HG03095 (cell line): Measurements from ENCODE around the gene COLEC11.
"Not testable (repeated sequence)": the region's sequence is repeated elsewhere in the genome, so short reads cannot be mapped to it uniquely, and the experiment has no call there.

Experiments used
- ATAC-seq: cut with Tn5 transposase; IDR thresholded peaks from one replicate; pipeline ENCODE4 v1.9.1; 2021; ENCODE audit warnings: moderate library complexity; ENCODE audit not compliant: unreplicated experiment

COLEC11 gene

DNA sequence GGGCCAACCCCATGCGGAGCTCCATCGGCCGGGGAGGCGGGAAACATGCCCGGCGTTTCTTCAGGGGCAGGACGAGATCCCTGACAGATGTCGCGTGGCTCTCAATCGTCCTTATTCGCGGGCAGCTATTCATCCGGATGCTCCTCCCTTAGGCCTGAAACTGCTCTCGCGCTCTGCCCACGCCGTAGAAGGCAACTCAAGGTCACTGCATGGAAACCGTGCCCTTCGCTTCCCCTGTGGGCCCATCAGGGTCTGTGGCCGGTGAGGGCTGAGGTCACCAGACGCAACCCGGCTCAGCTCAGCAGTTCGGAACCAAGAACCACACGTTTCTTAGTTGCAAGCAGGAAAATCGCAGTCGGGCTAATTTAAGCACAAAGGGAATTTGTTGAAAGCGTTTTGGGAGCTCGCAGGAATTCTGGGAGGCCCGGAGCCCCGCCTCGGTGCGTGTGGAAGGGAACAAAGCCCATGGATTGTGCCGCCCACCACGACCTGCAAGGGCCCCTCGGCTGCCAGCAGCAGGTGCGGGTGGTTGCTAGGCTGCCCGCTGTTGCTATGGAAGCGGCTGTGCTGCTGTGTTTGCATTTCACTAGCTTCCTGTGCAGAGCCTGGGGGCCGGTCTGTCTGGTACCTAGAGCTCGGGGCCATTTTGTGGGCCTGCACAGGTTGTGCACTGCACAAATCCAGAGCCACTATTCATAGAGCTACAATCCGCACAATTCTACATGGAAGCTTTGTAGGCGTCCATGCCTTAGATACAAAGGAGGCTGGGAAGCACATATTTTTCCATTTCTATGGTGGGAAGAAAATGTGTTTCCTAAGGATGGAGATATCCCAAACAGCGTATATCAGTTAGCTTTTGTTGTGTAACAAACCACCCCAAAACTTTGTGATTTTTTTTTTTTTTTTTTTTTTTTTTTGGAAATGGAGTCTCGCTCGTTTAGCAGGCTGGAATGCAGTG lies 57.1 kb downstream of the COLEC11 start:
- peak; percentile 65 for ATAC-seq

DNA sequence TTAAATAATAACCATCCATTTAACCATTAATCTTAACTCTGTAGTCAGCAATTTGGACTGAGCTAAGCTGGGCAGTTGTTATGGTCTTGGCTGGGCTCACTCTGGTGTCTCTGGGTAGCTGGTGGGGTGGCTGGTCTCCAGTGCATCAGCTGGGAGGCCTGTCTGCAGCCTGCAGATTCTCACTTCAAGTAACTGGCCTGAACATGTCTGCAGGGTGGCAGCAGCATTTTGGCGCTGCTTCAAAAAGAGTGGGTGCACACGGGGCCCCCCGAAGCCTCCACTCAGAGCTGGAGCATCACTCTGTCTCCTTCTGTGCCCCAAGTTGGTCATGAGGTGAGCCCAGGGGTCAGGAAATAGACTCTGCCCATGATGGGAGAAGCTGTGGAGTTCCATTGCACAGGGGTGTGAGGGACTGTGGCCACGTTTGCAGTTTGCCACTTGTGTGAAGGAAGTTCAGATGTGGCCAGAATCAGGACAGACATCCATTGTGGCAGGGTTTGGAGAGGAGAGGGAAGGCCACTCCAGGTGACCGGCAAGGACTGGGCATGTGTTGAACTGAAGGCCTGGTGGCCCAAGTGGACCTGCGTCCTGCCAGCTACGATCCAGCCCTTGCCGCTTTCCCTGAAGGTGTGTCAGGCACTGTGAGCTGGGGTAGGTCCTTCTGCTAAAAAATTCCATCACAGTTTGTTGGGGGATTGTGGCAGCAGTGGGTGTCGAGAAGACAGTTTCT lies 58.1 kb downstream of the COLEC11 start:
- no peak for ATAC-seq

DNA sequence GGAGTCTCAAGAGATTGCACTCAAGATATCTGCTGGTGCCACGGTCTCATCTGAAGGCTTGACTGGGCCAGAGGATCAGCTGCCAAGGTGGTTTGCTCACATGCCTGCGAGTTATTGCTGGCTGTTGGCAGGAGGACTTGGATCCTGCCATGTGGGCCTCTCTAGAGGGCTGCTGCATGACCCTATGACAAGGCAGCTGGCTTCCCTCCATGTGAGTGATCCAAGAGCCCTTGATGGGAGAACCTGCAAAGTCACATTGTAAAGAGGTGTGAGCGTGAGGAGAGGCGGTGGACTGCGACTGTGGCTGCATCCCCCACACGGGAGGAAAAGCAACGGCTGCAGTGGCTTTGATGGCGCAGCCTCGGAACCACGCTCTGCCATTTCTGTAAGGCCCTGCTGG lies 59.1 kb downstream of the COLEC11 start:
- ATAC-seq: no peak

DNA sequence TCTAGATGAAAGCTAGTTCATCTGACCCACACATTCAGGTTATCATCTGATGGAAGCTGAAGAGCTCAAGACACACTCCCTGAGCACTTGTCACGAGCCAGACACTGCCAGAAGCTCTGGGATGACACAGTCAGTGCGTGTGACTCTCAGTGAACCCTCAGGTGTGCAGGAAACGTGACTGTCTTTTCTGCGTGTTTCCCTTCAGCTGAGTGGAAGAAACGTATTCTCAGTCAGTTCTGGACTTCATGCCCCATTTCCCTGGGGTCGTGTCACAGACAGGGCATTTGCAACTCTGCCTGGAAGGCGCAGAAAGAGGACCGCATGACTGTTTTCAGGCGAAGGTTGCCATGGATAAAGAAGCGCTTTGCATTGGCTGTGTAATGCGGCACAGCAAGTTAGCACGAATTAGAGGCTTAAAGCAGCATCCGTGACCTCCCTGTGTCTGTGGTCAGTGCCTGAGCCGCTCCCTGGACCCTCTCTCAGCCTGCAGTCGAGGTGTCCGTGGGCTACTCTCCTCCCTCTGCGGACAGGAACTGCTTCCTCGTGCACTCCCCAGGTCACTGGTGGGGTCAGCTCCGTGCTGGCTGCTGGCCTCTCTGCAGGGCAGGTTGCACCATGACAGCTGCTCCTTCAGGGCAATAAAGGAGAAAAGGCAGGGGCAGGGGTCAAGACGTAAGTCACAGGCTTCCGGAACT lies 59.8 kb downstream of the COLEC11 start:
- no peak for ATAC-seq

DNA sequence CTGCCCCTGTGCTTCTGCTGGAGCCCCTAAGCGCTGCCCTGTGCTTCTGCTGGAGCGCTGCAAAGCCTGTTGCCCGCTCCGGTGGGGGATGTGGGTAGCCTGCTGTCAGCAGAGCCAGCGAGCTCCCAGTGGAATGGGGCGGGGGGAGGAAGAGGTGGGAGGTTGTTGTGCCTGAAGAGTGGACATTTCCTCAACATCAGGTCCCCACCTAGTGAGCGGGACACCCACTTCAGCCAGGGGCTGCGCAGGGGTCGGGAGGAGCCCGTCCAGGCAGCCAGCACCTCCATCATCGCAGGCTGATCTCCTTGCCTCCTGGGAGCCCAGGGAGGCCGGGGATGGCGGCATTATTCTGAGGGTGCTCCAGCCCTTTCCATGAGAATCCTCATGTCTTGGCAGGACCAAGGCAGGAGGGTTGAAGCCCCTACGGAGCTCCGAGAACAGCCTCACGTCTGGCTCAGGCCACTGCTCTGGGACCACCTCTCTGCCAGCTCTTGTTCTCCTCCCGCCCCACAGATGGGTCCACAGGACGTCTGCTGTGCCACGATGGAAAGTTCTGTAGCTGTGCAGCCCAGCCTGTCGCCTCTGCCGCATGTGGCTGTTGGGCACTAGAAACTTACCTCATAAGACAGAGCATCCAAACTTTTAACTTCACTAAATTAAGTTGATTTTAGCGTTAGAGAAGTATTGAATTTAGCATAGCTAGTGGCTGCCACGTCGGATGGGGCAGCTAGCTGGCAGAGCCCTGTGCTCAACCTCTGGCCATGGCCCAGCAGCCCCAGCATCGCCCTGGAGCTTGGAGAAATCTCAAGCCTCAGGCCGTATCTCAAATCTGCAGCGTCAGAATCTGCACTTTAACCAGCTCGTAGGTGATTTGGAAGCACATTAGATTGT lies 61.2 kb downstream of the COLEC11 start:
- no peak for ATAC-seq

DNA sequence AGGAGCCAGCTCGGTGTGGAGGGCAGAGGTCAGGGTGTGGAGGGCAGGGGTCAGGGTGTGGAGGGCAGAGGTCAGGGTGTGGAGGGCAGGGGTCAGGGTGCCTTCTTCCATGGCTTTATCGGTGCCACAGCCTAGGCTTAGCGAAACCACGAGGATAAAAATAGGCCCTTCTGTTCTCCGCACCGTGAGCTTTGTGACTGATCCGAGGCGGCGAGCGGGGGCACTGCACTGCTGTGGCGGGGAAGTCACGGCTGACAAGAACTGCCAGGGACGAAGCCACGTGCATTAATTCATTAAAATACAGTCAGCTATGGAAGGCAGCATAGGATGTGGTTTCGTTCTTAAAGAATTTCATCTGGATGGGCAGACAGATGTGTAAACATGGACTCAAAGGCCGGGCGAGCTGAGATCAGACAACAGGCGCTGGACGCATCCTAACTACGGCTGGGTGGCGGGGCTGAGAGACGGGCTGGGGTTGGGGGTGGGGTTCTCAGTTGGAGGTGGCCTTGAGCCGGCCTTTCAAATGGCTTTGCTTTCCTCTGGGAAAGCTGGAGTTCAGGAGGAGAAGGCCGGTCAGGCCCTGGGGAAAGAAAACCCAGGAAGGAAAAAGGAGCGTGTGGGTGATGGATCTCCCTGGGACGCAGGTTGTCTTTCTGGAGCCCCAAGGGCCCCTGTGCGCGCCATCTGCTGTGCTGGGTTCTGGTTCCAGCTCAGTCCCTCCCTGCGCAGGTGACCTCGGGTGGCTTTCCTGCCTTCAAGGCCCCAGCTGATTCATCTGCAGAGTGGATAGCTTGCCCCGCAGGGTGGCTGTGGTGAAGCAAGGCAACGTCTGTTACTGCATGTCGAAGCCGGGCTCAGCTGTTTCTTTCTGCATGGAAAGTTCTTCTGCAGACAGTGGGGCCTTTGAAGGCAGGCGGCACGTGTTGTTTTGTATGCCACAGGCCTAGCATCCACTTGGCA lies 62.1 kb downstream of the COLEC11 start:
- ATAC-seq: no peak

DNA sequence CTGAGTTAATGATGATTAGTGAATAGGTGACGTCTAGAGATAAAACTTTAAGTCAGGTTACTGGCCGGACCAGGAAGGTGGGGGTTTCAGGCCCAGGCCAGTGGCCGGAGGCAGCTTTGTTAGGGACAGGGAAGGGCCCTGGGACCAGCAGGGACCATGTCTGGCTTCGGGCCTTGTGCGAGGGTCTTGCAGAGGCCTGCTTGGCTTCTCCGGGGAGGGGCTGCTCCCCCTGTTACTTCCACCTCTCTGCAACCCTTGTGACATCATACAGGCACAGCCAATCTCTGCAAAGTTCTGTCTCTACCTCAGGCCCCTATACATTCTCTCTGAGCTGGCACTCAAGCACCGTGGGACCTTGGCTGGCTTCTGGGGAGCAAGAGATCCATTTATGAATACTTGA lies 63.0 kb downstream of the COLEC11 start, which contains the start of gene ALLC:
Gene ALLC, plus strand, starts transcription at position 320 of the 400 bp plus-strand sequence. CDS start 12,958 bp downstream, outside the sequence.
- no peak for ATAC-seq

DNA sequence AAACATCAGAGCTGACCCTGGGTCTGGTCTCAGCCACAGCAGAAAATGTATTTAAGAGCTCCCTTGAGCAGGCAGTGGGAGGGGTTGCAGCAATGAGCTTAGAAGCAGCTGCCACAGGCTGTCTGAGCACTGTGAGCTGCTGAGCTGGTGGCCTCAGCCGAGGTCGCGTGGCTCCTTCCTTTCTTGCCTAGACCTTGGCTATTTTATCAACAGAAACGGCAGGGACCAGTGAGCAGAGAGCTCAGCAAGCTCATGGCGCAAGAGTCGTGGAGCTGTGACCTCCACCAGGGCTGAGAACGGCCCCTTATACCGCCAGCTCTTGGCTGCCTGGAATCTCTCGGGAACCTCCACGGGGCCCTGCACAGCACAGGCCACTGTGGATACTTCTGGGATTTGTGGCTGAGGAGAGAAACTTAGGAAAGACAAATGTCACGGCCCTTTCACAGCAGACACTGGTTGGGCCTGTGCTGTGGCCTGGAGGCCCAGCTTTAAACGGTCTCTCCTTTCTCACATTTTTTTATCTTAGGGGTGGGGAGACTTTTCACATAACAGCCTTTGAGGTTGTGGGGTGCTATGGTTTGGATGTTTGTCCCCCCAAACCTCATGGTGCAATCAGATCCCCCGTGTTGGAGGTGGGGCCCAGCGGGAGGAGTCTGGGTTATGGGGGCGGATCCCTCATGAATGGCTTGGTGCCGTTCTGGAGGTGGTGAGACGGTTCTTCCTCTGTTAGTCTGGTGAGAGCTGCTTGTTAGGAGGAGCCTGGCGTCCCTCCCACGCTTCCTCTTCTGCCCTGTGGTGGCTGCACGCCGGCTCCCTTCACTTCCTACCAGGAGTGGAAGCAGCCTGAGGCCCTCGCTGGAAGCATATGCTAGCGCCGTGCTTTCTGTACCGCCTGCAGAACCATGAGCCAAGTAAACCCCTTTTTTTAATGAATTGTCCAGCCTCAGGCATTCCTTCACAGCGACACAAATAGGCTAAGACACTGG lies 64.8 kb downstream of the COLEC11 start:
- no peak for ATAC-seq

DNA sequence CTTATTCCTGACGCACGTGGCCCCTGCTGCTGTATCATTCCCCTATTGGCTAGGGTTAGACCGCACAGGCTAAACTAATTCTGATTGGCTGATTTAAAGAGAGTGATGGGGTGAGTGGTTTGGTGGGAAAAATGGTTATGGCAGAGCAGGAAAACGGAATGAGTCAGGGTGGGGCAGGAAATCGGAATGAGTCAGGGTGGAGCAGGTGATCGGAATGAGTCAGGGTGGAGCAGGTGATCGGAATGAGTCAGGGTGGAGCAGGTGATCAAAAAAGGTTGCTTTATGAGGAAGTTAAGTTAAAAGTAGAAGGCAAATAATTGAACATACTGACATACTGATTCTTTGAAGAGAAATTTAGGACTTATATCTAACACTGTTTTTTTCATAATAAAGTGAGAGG lies 65.7 kb downstream of the COLEC11 start:
- ATAC-seq: not testable (repeated sequence)

DNA sequence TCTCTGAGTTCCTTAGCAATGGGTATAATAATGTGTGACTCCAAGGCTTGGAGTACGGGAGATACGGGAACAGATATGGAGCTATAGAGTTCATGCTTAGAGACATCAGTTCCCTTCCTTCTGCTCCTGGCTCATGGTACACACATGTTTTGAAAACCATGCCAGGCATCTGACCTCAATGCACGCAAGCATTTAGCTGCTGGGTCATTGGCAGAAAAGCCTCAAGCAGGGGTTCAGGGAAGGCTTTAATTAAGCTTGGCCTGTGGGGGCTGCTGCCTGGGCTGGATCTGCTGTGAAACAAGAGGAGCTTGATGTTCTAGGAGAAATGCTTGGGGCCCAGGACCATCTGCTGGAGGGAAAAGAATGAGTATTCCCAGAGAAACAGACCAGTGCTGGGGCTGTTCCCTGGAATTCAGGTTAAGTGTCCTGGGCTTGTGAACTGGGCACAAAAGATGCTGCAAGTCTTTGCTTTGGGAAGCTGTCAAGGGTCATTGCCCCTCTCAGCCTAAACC lies 66.3 kb downstream of the COLEC11 start:
- ATAC-seq: no peak

DNA sequence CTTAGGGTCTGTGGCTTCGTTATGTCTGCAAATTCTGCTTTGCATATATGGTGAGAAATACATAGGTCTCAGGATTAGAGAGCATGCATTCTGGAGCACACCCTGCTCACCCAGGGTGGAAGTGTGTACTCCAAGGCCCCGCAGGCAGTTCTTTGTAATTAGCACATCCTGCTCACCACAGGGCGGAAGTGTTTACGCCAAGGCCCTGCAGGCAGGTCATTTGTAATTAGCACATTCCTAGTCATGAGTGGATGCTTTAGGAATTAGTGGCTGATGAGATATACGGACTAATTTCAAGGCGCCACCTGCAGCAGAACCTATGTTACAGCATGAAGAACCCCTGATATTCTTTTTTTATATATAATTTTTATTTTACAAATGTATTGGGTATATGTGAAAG lies 67.3 kb downstream of the COLEC11 start:
- no peak for ATAC-seq

DNA sequence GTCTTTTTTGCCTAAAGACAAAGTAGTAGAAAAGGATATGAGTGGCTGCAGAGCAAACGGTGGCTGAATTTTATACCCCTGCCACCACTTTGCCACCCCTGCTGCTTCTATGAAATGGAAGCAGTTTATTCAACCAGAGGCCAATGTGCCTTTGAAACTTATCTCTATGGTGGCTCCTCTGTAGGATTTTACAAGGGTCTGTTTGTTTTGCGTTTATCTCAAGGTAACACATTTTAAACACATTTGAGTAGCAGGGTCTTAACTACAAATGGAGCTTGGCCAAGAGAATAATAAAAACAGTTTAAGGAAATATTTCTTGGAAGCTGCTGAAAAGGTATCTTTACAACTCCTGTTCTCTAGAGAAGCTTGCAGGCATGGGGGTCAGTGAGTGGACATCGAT lies 69.2 kb downstream of the COLEC11 start:
- ATAC-seq: no peak

DNA sequence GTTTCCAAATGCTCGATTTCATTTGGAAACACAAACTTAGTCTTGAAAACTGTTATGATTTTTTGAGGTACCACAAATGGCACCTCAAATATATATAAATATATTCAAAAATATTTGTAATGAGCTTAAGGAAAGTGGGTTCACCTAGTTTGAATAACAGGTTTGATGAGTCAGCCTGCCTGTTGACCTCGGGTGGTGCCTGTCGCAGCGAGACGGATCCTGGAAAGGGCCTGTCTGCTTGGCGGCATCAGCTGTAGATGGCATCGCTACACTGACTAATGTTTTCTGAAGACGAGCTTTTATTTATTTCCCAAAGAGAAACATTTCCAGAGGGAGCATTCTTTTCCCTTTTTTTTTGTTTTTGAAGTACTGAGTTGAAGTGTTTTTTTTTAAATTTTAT lies 70.0 kb downstream of the COLEC11 start:
- no peak for ATAC-seq

DNA sequence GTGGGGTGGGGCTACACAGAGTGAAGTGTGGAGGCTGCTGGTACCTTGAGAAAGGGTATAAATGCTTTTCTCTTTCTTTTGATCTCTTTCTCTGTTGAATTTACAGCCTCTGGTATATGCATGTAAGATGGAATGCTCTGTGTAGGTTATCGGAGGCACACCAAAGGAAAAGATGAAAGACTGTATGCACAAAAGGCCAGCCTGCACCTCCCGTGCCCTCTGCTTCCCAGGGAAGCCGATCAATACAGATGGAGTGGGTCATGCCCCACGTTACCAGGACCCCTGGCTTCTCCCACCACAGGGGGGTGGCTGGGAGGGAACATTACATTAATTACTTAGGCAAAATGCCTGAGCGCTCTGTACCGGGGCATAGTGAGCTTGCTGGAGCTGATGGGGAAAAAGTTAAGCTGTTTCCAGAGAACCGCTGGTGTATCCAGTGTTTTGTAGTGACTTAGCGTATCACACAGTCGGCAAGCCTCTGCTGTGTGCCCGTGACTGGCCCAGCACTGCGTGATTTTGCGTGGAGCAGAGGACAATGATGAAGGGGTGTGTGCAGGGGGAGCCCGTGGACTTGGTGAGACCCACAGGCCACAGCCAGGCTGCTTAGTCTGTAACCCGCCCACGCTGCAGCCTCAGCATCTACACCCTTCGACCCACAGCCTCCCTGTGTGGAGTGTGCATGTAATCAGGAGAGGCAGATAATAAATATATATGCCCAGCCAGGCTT lies 71.1 kb downstream of the COLEC11 start:
- ATAC-seq: no peak

DNA sequence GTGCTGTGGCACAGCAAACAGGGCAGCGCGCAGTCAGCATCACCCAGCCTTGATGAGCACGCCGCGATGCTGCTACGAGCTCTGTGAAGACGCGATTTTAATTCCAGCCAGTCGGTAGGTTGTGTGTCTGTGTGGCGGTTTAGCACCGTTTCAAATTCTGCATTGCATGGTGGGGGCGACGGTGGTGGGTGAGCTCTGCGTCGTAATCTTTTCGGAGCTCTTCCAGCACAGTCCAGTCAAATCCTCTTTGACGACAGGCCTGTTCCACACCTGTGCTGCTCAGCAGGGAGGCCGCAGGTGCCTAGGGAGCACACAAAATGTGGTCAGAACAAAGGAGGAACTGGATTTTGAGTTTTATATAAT lies 71.7 kb downstream of the COLEC11 start:
- ATAC-seq: no peak

DNA sequence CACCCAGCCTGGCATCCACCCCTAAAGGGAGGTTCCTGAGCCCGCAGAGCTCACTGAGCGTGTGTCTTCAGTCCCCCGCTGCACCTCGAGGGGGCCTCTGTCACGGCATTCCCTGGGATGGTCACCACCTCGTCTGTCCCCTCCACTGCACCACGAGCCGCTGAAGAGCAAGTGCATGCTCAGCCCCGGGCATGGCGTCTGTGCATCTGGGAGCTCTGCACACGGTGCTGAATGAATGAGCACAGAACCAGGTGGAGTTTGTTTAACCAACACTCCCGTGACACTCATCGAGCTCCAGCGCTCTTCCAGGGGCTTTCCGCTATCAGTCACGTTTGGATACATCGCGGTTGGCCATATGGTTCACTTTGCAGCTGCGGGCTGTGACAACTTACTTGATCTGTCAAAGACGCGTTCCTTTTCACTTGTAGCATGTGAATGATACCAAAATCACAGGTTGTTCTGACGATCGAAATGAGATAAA lies 72.3 kb downstream of the COLEC11 start:
- no peak for ATAC-seq

DNA sequence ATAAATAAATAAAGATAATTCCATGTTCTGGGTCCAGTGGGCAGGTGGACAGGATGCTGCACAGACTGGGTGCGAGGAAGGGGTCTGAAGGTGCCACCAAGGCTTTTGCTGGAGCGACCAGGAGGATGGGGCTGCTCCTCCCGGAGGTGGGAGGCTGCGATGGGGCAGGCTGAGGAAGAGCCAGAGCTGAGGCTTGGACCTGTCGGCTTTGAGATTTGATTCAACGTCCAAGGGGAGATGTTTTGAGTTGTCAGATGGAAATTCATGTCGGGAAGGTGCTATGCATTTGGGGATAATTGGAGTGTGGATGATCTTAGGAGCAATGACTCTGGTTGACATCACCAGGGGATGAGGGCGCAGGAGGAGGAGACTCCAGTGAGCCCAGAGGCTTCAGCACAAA lies 74.7 kb downstream of the COLEC11 start:
- ATAC-seq: no peak
